NCI-H1694 (cell line): ENCODE results near the gene STKLD1.
A peak's percentile ranks its signal among the peaks of the same experiment; 100 is the strongest.
"Not testable (repeated sequence)": the region's sequence is repeated elsewhere in the genome, so short reads cannot be mapped to it uniquely, and the experiment has no call there.

ENCODE experiments used
- DNase-seq: peaks from one replicate; lab custom pipeline; 2025; lab: John Stamatoyannopoulos, UW

The STKLD1 gene

DNA sequence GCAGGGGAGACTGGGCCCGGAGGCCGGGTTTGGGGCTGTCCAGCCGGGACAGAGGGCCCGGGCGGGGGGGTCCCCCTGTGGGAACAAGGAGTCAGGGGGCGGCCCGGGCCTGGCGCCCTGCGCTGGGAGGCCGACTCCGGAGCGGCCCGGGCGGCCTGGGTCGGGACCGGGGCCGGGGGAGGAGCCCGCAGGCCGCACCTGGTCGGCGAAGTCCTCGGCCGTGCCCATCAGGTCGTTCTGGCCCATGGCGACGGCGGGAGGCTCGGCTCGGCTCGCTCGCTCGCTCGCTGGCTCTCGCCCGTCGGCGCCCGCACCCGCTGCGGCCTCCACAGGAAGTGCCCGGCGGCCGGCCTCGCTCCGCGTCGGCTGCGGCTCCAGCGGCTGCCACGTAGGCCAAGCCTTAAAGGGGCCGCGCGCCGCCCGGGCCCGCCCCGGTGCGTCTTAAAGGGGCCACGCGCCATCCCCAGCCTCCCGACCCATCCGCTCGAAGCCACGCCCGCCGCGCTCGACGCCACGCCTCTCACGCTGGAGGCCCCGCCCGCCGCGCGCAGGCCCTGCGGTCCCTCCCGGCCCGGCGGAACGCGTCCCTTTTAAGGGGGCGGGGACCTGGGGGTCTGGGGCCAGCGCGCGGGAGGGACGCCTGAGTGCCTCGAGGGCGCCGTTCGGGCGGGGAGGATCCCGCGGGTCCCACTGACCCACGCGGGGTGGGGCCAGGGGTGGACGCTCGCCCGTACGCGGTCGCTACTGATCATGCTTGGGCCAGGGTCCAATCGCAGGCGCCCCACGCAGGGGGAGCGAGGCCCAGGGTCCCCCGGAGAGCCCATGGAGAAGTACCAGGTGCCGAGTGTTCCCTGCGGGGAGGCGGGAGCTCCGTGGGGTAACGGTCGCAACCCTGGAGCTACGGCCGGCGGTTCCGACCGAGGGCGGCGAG is at the start of gene STKLD1, which contains the start of gene SURF4:
STKLD1 (plus strand) TSS at position 643 of the 931 bp plus-strand sequence; CDS start at position 751, 108 bp downstream.
SURF4 (minus strand) TSS at position 337 of the 931 bp plus-strand sequence; CDS start at position 246, 91 bp downstream.
- peak; percentile 80 for DNase-seq

DNA sequence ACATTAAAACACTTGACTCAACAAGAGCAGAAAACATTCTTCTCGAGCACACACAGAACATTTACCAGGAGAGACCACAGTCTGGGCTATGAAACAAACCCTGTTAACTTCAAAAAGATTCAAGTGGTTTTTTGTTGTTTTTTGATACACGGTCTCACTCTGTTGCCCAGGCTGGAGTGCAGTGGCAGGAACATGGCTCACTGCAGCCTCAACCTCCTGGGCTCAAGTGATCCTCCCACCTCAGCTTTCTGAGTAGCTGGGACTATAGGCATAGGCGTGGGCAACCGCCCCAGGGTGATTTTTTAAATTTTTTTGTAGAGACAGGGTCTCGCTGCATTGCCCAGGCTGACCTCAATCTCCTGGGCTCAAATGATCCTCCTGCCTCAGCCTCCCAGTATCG is 49.1 kb upstream of the STKLD1 start:
- not testable (repeated sequence) for DNase-seq

DNA sequence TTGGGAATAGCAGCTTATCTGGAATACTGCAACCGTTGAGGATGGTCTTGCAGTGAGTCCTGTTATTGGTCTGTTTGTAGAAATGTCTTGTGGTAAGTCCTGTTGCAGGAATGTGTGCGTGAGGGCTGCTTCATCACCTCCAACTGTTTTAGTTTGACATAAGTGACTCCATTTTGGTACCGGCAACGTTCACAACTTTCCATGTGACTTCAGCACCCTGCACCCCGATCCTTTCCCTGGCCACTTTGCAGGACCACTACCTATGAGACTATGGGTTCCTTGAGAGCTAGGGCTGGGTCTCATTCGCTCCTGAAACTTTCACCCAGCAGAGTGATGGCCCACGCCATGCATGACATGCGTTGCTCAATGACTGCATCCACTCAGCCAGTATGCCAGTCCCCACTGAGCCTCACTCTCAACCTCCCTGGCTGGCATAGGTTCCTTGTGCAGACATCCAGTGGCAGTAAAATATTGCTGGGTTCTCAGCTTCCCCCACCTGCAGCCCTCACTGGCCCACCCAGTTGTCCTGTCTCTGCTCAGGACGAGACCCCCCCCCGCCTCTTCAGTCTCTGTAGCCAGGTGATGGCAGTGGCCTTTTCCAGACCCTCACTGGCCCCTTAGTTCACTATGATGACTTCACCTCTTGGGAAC is 48.2 kb upstream of the STKLD1 start:
- DNase-seq: no peak

DNA sequence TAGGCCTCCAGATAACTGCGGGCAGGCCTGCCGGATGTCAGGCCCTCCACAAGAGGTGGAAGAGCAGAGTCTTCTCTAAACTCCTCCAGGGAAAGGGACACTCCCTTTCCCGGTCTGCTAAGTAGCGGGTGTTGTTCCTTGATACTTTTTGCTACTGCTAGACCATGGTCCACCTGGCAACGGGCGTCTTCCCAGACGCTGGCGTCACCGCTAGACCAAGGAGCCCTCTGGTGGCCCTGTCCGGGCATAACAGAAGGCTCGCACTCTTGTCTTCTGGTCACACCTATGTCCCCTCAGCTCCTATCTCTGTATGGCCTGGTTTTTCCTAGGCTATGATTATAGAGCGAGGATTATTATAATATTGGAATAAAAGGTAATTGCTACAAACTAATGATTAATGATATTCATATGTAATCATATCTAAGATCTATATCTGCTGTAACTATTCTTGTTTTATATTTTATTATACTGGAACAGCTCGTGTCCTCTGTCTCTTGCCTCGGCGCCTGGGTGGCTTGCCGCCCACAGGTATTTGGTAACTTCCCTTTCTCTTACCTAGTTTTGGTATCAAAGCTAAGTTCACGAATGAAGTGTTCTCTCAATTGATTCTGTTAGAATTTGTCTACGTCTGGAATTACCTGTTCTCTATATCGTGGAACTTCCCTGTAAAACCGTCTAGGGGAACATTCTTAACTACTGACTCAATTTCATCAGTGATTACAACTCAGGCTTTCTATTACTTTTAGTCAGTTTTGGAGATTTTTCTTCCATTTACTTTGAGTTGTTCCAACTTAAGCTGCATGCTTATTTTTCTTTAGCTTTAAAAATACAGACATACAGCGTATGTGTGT is 46.6 kb upstream of the STKLD1 start:
- not testable (repeated sequence) for DNase-seq

DNA sequence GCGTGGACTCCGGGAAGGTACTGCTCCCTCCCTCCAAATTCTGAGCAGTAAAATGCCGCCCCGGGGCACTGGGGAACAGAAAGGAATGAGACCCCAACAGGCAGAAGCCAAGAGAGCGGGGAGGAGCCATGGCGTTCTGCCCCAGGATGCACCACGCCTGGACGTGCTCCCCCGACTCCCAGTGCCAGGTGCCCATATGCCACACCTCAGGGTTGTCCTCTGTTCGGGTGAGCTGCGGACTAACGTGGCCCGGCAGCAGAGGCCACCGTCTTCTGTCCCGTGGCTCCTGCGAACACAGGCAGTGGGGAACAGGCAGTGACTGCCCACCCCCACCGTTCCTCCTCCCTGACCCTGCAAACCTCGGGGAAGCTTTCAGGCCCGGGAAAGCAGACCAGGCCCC is 44.9 kb upstream of the STKLD1 start:
- DNase-seq: no peak

DNA sequence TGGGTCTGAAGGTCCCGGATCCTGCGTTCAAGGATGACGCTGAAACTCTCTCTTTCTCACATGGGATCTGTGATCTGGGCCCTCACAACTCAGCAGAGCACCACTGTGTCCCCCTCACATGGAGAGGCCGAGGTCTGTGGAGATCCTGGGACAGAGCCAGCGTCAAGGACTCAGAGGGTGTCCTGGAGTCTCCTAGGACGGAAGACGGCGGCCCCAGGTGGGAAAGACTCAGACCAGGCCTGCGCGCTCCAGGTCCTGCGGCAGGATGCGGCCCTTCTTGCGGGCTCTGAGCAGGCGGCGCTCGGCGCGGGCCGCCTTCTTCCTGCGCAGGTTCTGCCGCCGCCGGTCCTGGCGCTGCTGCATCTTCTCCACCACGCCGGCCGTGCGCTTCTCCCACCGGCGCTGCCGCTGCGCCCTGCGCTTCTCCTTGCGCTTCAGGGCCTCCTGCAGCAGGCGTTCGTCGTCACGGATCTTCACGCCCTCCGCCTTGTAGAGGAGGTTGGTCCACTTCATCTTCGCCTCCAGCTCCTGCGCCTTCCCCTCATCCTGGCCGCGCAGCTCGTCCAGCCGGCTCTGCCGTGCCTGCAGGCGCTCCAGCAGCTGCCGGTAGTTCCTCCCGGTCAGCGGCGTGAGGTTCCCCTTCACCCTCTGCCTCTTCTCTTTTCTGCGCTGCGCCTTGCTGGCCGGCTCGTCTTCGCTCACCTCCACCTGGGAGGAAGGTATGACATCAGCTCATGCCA is 44.4 kb upstream of the STKLD1 start:
- no peak for DNase-seq

DNA sequence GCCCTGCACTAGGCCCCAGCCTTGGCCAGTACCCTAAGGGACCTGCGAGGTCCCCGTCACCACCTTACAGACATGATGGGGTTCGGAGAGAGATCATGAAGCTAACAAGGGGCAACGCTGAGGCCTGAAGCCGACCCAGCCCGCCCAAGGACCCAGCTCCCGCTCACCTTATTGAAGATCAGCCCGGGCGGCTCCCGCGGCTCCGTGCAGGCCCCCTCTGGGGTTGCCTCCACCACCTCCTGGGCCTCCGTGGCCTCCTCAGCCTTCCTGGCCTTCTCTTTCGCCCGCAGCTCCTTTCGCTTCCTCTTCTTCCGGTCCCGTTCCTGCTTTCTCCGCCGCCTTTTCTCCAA is 43.8 kb upstream of the STKLD1 start:
- DNase-seq: no peak

DNA sequence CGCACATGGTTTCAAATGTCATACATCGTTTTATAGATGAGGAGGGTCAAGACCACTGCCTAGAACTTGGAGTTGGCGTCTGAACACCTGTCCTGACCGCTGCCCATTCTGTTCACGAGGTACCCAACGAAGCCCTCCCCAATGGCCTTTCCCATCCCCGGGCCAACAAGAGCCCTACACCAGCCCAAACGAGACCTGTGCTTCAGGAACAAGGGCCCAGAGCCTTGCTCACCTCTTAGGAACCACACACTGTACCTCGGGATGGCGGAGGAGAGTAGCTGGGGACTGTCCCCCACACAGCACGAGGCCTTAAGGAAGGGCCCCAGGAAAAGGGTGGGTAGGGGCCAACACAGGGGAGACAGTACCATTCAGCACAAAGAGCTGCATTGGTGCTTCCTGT is 43.2 kb upstream of the STKLD1 start:
- no peak for DNase-seq

DNA sequence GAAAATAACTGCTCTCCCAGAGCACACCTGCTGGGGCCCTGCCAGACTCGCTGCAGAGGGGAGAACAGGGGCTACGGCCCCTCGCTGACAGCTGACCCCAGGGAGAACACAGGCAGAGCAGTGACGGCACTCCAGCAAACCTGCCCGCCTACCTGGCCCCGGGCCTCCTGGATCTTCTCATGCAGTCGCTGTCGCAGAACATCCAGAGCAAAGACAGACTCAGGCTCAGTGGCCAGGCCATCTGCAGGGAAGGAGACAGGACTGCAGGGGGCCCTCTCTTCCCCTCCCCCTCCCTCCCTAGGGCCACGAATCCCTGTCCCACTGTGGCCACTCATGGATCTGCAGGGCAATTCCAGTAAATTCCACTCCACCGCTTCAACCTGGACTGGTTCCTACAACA is 42.6 kb upstream of the STKLD1 start:
- no peak for DNase-seq

DNA sequence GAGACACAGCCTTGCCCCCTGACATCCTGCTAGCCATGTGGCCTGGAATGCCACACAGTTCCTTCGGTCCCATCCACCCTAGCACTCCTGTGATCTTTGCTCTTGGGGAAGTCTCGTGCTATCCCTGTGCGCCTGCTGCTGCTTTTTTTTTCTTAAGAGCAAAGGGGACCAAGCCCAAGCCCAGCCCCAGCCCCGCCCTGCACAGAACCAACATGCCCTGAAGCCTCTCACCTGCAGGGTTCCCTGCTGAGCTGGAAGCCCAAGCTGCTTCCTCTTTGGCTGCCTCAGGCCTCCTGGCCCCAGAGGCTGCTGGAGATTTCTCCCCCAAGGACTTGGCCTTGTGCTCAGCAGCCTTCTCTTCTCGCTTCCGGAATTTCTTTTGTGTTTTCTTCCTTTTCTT is 42.0 kb upstream of the STKLD1 start:
- no peak for DNase-seq

DNA sequence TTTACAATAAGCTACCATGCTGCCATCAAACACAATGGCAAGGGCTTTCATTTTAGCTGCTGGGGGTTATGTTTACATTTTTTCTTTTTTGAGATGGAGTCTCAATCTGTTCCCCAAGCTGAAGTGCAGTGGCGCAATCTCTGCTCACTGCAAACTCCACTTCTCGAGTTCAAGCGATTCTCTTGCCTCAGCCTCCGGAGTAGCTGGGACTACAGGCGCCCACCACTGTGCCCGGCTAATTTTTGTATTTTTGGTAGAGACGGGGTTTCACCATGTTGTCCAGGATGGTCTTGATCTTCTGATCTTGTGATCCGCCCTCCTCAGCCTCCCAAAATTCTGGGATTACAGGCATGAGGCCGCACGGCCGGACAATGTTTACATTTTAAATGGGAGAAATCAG is 41.3 kb upstream of the STKLD1 start:
- DNase-seq: not testable (repeated sequence)

DNA sequence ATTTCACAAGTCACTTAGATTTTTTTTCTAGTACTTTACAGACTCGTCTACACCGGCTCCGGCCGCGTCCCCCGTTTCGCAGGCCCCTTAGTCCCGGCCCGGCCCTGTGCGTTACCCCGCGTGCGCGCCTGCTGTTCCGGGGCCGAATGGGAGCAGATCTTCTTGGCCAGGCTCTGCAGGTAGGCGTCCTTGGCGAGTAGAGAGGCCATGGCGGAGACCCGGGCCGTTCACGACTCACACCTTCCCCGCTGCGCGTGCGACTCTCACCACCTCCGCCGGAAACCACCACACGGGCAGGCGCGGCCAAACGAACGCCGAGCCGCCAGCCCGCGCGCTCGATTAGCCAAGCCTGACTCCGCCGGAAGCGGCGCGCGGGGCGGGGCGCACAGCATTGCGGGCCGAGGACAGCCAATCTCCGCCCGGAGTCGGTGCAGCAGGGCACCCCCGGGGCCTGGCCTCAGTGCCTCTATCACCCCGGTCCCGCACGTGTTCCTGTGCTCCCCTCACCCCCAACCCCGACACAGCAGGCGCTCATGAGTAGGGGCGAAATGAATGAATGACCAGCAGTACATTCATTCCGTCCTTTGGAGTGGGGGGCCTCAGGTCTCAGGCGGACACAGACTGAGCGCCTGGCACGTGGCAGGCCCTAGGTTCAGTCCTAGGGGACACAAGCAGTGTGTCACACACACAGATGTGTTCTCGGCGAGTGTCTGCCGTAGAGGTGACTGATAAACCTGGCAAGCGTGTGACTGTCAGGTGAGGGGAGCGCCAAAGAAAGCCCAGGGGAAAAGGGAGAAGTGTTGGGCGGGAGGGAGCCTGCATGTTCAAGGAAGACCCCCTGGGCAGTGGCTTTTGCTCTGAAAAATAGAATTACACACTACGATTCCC is 40.0 kb upstream of the STKLD1 start, which contains the start of gene SURF6:
SURF6 (minus strand) TSS at position 265 of the 888 bp plus-strand sequence; CDS start at position 209, 56 bp downstream.
- peak; percentile 77 for DNase-seq

DNA sequence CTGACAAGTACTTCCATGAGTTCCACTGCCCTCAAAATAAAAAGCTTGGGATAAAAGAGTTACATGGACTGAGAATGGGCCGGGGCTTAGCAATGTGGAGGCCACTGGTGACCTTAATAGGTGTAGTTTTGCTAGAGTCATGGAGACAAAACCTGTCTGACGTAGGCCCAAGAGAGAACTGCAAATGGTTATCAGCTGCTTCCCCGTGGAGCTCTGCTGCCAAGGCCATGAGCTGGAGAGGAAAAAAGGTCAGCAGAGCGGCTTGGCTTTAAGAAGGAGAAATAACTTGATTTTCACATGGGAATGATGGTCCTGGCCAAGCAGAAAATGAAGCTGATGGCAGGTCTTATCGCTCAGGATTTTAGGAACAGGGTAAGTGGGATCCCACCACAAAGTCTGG is 36.5 kb upstream of the STKLD1 start:
- DNase-seq: no peak

DNA sequence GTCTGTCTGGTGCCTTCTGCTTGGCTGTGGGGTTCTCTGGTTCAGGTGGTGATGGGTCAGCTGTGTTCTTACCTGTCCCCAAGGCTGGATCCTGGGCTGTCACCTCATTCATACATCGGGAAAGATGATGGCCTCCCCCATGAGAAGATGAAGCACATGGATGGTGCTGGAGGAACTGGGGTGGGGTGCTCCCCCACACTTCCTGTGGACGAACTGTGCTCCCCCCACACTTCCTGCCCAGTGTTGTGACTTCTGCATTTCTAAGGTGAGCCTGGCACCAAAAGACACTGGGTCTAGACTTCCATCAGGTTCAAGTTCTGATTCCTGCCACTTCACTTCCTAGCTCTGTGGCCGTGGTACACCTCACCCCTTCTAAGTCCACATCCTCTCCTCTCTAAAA is 35.9 kb upstream of the STKLD1 start:
- no peak for DNase-seq

DNA sequence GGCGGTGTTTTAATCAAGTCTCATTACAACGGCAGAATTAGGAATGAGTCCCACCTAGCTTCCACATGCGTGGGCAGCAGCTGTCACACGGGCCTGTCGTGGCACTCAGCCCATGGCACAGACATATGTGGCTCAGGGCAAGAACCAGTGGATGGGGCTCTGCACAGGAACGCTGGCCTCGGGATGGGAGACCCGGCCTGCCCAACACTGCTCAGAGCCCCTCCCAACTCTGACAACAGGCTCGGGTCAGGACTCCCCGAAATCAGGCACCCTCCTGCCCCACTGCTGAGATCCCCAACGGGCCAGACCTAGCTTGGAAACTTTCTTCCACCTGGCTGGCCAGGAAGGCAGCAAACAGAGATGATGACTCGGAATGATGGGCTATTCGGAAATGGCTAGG is 35.2 kb upstream of the STKLD1 start:
- no peak for DNase-seq

DNA sequence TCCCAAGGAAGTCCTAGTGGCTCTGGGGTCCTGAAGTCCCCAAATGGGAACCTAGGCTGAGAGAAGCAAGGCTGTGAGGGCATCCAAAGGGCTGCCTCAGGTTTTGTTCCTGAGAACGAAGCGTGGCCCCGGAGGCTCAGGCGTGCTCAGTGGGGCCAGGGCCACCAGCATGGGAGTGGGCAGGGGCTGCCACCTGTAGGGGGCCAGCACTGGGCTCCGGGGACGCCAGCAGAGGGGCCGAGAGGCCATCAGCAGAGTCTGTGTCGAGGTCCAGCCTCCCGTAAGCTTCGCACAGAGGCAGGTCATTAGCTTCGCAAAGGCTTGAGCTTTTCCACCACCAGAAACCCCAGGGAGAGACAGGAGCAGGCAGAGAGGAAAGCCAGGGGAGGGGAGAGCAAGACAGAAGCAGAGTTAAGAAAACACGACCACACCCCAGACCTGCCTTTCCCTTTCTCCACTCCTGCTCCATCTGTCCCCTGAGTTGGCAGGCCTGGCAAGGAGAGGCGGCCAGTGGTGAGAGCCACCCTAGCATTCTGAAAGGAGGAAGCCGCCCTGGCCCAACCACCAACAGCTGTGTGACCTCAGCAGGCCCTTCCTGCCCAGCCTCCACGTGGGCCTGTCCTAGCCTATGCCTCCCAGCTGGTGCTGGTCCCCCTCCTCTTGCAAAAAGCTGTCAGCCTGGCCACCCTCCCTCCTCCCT is 34.6 kb upstream of the STKLD1 start:
- DNase-seq: no peak

DNA sequence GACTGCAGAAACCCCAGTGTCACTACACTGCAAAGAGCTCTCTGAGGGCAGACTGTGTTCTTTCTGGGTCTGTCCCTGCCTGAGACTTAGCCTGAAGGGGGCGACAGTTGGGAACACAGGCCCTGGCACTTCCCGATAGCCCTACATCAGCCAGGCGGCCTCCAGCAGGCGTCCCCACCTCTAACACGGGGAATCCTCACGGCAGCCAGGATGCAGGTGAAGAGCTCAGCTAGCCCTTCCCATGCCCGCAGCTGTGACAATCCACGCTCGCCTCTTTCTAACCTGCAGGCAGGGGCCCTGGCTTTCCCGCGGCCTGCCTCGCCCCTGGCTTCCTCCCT is 34.1 kb upstream of the STKLD1 start:
- no peak for DNase-seq

DNA sequence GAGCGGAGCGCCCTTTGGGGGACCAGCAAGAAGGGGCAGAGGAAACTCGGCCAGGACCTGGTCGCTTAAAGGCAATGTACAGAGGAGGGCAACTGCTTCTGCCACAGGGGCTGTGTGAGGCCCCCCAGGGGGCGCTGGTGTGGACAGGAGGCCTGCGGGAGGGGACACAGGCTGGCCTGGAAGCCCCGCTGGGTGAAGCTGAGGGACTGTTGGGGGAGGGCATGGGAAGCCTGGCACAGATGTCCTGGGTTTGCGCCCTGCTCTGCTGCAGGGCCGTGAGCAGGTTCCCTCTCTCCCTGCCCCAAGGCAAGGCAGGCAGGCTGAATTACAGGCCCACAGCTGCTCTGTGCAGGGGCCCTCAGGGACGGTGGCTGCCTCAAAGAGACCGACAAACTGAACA is 33.6 kb upstream of the STKLD1 start:
- DNase-seq: no peak

DNA sequence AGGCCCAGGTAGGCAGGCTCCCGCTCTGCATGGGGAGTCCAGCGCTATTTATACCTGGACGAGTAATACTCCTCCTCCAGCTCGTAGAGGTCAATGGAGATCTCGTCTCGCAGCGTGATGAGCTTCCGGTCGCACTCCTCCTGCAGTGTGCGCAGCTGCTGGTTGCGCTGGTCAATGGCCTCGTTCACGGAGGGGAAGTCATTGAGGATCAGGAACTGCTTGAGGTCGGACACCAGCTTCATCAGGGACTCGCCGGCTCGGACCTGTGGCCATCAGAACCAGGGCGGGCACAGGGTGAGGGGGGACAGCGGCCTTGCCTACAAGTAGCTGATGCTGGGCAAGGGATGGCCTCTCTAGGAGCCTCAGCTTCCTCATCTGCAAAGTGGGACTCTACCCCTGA is 32.1 kb upstream of the STKLD1 start:
- DNase-seq: no peak

DNA sequence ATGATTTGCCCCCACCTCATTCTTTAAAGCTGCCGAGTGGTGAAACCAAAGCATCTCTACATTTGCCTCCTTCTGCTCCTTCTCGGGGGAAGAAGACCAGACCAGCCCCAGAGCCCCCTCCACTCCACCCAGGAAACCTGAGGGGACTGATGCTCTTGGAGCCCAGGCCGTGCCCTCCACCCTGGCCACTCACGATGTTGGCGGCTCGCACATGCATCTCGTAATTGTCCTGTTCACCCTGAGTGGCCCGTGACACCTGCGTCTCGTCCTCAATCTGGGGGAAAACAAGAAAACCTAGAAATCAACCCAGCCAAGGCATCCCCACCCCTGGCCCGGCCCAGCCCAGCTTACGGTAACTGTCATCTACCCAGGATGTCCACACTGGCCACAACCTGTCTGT is 31.2 kb upstream of the STKLD1 start:
- DNase-seq: no peak
